Esophagus squamous epithelium (tissue), 5 donors: ENCODE data around the gene FAIM2. TPM values are rescaled to one million over a fixed set of nuclear protein-coding genes. Genes with fewer than 3 reads are reported as not detected.
A peak's percentile ranks its signal among the peaks of the same experiment; 100 is the strongest.

ENCODE experiments used
- DNase-seq: peaks from one replicate; lab custom pipeline; 2025; lab: John Stamatoyannopoulos, UW
- H3K27ac ChIP-seq, 4 donors: fragments of 200-600 bp; sonication (generic); one replicate each; pipeline ENCODE4 v1.5.1; 2016 to 2019; ENCODE audit warnings: mild to moderate bottlenecking in 1 of 4
- H3K27me3 ChIP-seq, 4 donors: fragments of 200-600 bp; sonication (generic); 1 replicate in 3 of 4; 2 replicates in 1 of 4; pipeline versions ENCODE4 v1.5.1 to v1.6.0; 2017 to 2021; ENCODE audit warnings: antibody characterized with exemption in 1 of 4
- H3K36me3 ChIP-seq, 3 donors: fragments of 200-600 bp; sonication (generic); one replicate each; pipeline ENCODE4 v1.5.1; 2016 to 2019
- H3K4me1 ChIP-seq, 3 donors: fragments of 200-600 bp; sonication (generic); one replicate each; pipeline ENCODE4 v1.5.1; 2017 to 2019
- H3K4me3 ChIP-seq, 4 donors: fragments of 200-600 bp; sonication (generic); 1 replicate in 3 of 4; 2 replicates in 1 of 4; pipeline ENCODE4 v1.5.1; 2016 to 2019; ENCODE audit warnings: mild to moderate bottlenecking in 2 of 4, moderate library complexity in 1 of 4
- H3K9me3 ChIP-seq, 3 donors: fragments of 200-600 bp; sonication (generic); one replicate each; pipeline ENCODE4 v1.5.1; 2016 to 2019
- POLR2A ChIP-seq, 4 donors: fragments of 450-650 bp; IDR thresholded peaks; one replicate each; pipeline ENCODE4 v1.6.1; 2017; ENCODE audit warnings: antibody characterized with exemption in 4 of 4, mild to moderate bottlenecking in 4 of 4, moderate library complexity in 3 of 4
- WGBS, 2 donors: methylation state at CpG; one replicate each; pipeline ENCODE4 v1.1.5; 2018; 5-methylcytosine and 5-hydroxymethylcytosine counted together
- intact Hi-C: fragments of 100-400 bp; cut with DNase I; formaldehyde crosslinking; loops from one replicate; pipeline ENCODE4 v1.15.0; 2022
- total RNA-seq, 4 donors: library from RNA; depleted of rRNA; stranded (reverse); fragments of >200 nt; gene quantifications; one replicate each; pipeline ENCODE4 v1.1.0, GENCODE V29; 2016
- TF ChIP-seq, protein P1 (sequence below), 6 experiments: fragments of 450-650 bp in 4 of 6; fragments of 200-600 bp in 2 of 6; sonication (generic) in 2 of 6; IDR thresholded peaks; one replicate each; pipeline ENCODE4 v1.5.1; 2016 to 2019; ENCODE audit warnings: antibody characterized with exemption in 6 of 6, mild to moderate bottlenecking in 4 of 6, moderate library complexity in 4 of 6
- donor health status: DM: yes; HTN: yes; CAD: no.

The FAIM2 gene
- total RNA-seq, 4 donors from 2014 or later, result 0.13 to 2.9 (median 0.23) TPM

DNA sequence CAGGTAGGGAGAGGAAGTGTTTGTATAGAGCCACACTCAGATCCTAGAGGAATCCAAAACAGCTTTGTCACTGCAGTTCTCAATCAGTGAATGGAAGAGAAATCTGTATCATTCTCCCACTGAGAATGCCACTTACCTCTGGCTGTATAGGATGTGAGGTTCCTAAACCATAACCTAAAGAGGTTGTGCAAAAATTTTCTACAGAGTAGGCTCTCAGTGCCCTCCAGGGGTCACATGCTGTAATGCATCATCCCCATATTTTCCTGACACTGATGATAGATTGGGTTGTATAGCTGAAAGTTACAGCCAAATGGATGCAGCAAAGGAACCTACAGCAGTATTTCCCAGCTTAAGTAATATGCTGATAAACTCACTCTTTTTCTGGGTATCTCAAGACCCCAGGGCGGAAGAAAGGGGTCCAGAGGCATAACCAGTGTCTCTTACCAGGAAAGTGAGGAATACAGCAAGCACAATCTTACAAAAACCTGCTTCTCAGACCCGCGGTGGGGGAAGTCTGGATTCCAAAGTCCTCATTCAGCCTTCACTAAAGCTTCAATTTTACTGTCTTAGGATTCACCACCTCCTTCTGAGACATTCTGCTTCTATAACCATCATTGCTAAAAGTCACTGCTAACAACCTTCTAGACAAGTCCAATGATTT is 64.6 kb downstream of the FAIM2 start:
- WGBS, 2 donors, result 44% methylated on average over 3 of the region's 3 CpGs
- DNase-seq, result no peak

DNA sequence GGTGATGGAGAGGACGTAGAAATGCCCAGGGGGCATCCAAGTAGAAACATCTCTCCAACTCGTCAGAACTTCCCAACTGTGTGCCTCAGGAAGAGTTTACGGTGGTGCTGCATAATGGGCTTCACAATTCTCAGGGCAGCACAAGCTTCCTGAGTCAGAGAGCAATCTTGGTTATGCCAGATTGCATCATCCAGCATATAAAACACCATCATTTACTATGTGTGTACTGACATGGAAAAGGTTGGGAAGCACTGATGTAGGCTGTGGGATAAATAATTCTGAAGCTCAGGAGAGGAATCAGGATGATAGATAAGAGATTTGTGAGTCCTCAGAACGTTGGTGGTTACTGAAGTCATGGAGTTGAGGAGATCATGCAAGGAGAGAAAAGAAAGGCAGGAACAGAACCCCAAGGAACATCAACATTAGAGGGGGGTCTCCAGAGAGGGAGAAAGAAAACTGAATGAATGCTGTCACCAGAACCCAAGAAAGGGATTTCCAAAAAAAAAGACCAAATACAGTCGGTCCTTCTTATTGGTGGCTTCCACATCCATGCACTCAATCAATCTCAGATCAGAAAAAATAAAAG is 70.8 kb downstream of the FAIM2 start:
- Histone ChIP-seq H3K27me3 (no peaks in the 10 kb centered on the region), H3K27ac (no peak overlapping the region), H3K4me1 (peaks cover 7 to 12% (median 7%) of the 10 kb centered on the region in 3 donors), H3K4me3 (no peak overlapping the region), H3K36me3 (peaks cover 0 to 2% (median 0%) of the 10 kb centered on the region in 3 donors), H3K9me3 (no peaks in the 10 kb centered on the region)
- no peak for TF ChIP-seq POLR2A (IDR thresholded peaks at IDR 0.05)
- TF ChIP-seq, protein P1, sequence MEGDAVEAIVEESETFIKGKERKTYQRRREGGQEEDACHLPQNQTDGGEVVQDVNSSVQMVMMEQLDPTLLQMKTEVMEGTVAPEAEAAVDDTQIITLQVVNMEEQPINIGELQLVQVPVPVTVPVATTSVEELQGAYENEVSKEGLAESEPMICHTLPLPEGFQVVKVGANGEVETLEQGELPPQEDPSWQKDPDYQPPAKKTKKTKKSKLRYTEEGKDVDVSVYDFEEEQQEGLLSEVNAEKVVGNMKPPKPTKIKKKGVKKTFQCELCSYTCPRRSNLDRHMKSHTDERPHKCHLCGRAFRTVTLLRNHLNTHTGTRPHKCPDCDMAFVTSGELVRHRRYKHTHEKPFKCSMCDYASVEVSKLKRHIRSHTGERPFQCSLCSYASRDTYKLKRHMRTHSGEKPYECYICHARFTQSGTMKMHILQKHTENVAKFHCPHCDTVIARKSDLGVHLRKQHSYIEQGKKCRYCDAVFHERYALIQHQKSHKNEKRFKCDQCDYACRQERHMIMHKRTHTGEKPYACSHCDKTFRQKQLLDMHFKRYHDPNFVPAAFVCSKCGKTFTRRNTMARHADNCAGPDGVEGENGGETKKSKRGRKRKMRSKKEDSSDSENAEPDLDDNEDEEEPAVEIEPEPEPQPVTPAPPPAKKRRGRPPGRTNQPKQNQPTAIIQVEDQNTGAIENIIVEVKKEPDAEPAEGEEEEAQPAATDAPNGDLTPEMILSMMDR (IDR thresholded peaks at IDR 0.05), result no peak
- 41 to 51% methylated on average over 5 of the region's 5 CpGs for WGBS, 2 donors
- intact Hi-C loops, result no loop called here
- no peak for DNase-seq

More for the DNA sequence above, 64.6 kb downstream of the FAIM2 start:
- Histone ChIP-seq H3K36me3 (peaks cover 0 to 11% (median 0%) of the 10 kb centered on the region in 3 donors), H3K27me3 (no peaks in the 10 kb centered on the region), H3K27ac (no peak overlapping the region), H3K4me3 (no peak overlapping the region), H3K4me1 (peaks cover 10 to 25% (median 14%) of the 10 kb centered on the region in 3 donors), H3K9me3 (no peaks in the 10 kb centered on the region)
- TF ChIP-seq, protein P1 (IDR thresholded peaks at IDR 0.05), result peak in 5 of 6 experiments; percentile 33 to 67 (median 50)
- TF ChIP-seq POLR2A (IDR thresholded peaks at IDR 0.05), result no peak
- intact Hi-C loops, result loop anchor here (5.0 kb wide), 1 partner anchor 62 kb away; no protein-coding TSS in a partner anchor

DNA sequence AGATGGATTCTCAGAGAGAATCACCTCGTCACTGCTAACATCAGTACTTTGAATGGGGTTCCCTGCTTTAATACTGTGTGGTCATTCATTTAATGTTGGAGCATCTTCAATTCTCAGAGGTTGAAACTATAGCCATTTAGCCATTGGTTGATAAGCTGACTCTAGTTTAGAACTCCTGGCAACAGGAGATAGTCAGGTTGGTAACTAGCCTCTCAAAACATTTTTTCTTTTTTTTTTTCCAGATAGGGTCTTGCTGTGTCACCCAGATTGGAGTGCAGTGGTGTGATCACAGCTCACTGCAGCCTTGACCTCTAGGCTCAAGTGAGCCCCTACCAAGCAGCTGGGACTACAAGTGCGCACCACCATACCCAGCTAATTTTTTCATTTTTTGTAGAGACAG is 72.0 kb downstream of the FAIM2 start:
- intact Hi-C loops, result no loop called here
- Histone ChIP-seq H3K27me3 (no peaks in the 10 kb centered on the region), H3K36me3 (no peaks in the 10 kb centered on the region), H3K4me3 (no peak overlapping the region), H3K4me1 (peaks cover 15 to 24% (median 17%) of the 10 kb centered on the region in 3 donors), H3K27ac (no peak overlapping the region), H3K9me3 (no peaks in the 10 kb centered on the region)
- no peak for DNase-seq
- TF ChIP-seq POLR2A (IDR thresholded peaks at IDR 0.05), result no peak
- TF ChIP-seq, protein P1 (IDR thresholded peaks at IDR 0.05), result no peak
- WGBS, 2 donors, result 77 to 94% methylated on average over 2 of the region's 2 CpGs

DNA sequence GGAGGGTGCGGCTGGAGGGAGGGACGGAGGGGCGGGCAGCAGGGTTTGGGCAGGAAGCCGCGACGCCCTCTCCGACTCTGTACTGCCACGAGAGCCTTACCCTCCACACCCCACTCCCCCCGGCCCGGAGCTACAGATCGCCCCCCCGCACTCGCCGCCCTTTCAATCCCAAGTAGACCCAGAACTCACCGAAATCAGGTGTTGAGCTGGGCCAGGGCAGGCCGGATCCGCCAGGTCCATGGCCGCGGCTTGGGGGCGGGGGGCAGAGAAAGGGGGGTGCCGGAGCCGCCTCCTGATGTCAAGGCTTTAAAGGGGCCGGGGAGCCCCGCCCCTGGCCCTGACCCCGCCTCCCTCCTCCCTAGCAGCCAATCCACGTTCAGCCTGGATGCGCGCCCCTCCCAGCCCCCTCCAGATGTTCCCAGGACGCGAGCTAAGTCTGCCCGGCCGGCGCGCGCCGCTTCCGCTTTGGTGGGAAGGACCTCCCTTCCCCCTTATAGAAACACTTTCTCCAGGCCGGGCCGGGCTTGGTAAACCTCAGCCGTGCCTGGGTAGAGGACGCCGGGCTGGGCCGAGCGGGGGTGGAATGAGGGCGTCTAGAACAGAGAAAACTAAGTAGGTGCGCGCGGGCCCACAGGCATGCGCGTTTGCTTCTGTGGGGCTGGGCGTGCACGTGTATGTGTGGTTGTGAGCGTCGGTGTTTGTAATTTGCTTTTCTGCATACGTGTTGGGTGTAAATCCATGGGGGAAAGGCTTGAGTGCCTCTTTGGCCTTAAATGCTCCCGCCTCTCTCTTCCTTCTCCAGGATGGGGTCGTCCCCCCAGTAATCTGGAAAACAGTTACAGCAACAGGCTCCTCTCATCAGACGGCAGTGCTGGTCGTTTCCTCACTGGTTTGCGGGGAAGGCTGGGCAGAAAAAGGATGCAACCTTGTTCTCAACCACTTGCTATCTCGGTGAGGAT is 75.3 kb downstream of the FAIM2 start, which contains the start of gene NCKAP5L:
Gene NCKAP5L, minus strand, starts transcription at position 281 of the 959 bp plus-strand sequence. CDS start 24,369 bp downstream, outside the sequence.
- H3K27ac ChIP-seq, result peak within 1 kb of the TSS; percentile 88 to 97 (median 94)
- no peaks in the 10 kb centered on the region for H3K36me3 ChIP-seq
- peak in 1 of 4 donors; percentile 76 for TF ChIP-seq POLR2A (IDR thresholded peaks at IDR 0.05)
- TF ChIP-seq, protein P1 (IDR thresholded peaks at IDR 0.05), result peak in 1 of 6 experiments; percentile 4
- intact Hi-C loops, result no loop called here
- DNase-seq, result peak; percentile 80
- H3K27me3 ChIP-seq, result no peaks in the 10 kb centered on the region
- peaks cover 44 to 57% (median 44%) of the 10 kb centered on the region in 3 donors for H3K4me1 ChIP-seq
- H3K4me3 ChIP-seq, result peak within 1 kb of the TSS; percentile 82 to 92 (median 89)
- no peaks in the 10 kb centered on the region for H3K9me3 ChIP-seq
- WGBS, 2 donors, result 0% methylated on average over 6 to 8 of the region's 61 CpGs
